DMS53 treated with DMSO at 0.1 percent for 48 hours (cell line): ENCODE results near the gene PLIN5.

Source experiments
- DNase-seq: peaks from one replicate; lab custom pipeline; 2025; ENCODE audit not compliant: unreplicated experiment; lab: John Stamatoyannopoulos, UW

The PLIN5 gene

GRCh38 chr19:4506449-4507149, 28.4 kb downstream of the PLIN5 start:
- no peak for DNase-seq

DNA sequence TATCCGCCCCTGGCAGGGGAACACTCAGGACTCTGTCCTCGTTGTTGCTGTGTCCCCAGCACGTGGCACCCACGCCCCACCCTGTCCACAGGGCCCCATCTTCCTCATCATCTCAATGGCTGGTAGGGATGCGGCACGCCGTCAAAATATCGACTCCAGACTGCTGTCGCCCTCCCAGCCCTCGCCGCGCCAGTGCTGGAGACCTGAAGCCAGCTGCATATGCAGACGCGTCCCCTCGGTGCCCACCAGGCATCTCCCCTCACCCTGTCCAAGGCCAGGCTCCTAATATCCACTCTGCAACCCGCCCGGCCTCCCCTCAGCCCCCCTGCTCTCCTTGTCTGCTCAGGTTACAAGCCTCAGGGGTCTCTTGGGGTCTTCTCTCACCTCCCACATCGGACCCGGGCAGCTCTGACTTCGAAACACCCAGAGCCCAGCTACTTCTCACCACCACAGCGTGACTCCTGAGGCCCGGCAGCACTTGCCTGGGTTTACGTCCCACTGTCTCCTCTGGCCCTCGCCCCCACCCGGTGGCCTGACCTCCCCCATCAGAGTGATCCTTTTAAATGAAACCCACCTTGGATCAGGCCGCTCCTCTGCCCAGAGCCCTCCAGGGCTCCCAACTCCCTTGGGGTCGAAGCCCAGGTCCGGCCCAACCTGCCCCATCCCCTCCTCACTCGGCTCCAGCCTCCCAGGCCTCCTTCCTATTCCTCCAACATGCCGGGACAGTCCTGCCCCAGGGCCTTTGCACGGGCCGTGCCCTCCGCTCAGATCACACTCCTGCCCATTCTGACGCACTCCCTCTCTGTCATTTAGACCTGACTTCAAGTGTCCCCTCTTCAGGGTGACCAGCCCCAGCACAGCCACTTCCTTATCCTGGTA, 29.2 kb downstream of the PLIN5 start:
- DNase-seq, result no peak

- DNase-seq, result no peak
These were observed 30.0 kb downstream of the PLIN5 start for GRCh38 chr19:4504891-4505569.

DNA sequence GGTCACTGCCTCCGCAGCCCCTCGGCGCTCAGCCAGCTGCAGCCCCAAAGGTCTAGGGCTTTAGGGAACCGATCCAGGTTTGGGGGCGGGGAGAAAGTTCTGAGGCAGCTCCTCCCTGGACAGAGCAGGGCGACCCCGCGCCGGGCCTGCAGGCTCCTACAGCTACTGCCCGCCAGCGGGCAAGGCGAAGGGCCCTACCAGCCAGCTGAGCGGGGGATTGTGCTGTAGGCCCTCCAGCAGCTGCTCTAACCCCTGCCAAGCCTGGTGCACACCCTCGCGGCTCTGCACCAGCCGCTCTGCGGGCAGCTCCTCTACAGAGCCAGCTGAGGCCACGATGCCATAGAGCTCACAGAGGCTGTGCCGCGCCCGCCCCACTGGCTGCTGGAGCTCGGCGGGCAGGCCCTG, 30.7 kb downstream of the PLIN5 start:
- no peak for DNase-seq

- no peak for DNase-seq
These were observed 31.2 kb downstream of the PLIN5 start for GRCh38 chr19:4503825-4504170.

GRCh38 chr19:4503132-4503824, 31.7 kb downstream of the PLIN5 start:
- DNase-seq, result no peak

DNA sequence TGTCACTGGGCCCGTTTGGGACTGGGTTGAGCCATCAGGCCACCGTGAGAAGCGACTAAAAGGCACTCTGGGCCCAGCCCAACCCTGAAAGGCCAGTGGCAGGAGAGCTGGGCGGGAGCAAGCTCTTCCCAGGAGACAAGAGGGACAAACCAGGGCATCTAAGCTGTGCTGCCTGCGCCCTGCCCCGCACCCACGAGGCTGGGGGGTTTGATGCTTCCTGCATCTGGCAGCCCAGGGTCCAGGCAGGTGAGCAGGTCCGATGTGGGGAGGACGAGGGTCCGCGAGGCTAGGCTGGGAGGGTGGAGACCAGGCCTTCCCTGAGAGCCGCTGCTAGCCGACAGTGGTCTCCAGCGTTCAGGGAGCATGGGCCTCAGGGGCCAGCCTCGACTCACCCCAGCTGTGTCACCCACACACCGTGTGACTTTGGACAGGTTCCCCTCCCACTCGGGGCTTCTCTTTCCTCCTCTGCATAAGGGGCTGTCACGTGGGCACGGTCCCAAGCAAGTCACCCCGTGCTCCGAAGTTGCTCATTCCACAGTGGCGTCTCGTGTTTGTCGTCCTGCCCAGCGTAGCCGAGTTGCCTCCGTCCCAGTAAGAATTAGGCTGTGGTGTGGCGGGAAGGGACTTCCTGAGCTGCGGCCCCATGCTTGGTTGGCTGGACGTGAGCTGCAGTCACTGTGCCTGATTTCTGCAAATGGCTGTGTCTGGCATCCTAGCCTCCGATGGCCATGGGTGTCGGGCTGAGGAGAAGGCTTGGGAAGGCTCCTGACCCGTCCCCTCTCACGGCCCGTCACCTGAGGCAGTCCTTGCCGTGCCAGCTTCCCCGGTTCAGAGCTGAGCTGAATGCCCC, 32.5 kb downstream of the PLIN5 start:
- no peak for DNase-seq

DNA sequence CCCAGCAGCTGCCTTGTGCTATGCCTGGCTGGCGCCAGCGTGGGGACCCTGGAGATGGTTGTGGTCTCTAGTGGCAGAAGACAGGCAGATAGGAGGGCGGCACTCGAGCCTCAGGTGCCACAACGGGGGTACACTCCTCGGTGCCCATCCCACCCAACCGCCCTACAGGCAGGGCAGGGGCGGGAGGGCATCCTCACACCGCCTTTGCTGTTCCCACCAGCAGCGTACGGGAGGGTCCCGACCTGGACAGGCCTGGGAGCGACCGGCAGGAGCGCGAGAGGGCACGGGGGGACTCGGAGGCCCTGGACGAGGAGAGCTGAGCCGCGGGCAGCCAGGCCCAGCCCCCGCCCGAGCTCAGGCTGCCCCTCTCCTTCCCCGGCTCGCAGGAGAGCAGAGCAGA, 33.3 kb downstream of the PLIN5 start:
- no peak for DNase-seq

DNA sequence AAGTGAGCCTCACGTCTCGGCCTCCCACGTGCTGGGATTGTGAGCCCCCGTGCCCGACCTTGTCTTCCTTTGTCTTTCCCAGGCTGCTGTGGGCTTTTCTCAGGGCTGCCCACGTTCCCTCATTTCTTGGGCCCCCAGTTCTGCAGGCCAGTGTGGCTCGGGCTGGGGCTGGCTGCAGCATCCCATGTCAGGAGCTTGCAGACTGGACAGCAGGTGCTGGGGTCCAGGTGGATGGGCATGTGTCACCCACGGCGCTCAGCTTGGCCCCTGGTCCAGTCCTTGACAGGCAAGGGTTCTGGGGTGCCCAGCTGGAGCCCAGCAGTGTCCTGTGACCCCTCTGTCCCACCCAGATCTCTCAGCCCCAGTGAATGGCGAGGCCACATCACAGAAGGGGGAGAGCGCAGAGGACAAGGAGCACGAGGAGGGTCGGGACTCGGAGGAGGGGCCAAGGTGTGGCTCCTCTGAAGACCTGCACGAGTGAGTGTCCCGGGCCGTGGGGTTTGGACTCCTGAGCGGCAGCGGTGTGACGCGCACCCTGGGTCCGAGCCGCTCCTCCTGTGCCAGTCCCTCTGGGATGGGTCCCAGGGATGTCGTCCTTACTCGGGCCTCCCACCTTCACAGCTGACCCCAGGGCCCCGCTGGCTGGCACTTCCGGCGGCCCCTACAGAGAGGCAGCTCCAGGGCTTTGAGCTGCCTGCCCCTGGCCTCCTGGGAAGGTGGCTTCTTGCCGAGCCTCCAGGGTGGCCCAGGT, 34.0 kb downstream of the PLIN5 start:
- DNase-seq, result no peak

- no peak for DNase-seq
These were observed 35.2 kb downstream of the PLIN5 start for GRCh38 chr19:4499855-4500254.

GRCh38 chr19:4499318-4499717, 35.7 kb downstream of the PLIN5 start:
- no peak for DNase-seq

GRCh38 chr19:4498694-4499093, 36.3 kb downstream of the PLIN5 start:
- DNase-seq, result no peak

GRCh38 chr19:4497770-4498389, 37.1 kb downstream of the PLIN5 start:
- DNase-seq, result no peak

DNA sequence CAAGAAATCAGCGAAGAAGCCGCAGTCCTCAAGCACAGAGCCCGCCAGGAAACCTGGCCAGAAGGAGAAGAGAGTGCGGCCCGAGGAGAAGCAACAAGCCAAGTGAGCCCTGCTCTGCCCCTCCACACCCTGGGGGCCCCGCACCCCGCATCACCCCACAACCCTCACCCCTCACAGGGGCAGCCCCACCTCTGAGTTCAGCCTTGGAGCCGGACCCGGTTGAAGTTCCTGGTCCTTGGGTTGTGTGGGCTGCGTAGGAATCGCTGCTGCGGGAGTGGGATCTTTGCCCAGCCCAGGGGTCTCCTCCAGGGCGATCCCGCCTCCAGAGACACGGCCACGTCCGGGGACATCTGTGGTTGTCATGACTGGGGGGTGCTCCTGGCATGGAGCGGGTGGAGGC, 38.7 kb downstream of the PLIN5 start:
- no peak for DNase-seq

- no peak for DNase-seq
These were observed 39.6 kb downstream of the PLIN5 start for GRCh38 chr19:4495471-4495870.

DNA sequence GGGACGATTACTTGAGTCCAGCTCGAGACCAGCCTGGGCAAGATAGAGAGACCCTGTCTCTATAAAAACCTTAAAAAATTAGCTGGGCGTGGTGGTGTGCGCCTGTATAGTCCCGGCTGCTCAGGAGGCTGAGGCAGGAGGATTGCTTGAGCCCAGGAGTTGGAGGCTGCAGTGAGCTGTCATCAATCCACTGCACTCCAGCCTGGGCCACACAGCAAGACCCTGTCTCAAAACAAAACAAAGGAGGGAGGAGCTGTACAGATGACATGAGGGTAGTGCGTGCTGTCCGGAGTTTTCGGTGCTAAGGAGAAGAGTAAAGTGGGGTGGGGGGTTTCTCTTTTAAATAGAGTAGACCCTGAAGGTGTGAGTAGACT, 40.3 kb downstream of the PLIN5 start:
- DNase-seq, result no peak

DNA sequence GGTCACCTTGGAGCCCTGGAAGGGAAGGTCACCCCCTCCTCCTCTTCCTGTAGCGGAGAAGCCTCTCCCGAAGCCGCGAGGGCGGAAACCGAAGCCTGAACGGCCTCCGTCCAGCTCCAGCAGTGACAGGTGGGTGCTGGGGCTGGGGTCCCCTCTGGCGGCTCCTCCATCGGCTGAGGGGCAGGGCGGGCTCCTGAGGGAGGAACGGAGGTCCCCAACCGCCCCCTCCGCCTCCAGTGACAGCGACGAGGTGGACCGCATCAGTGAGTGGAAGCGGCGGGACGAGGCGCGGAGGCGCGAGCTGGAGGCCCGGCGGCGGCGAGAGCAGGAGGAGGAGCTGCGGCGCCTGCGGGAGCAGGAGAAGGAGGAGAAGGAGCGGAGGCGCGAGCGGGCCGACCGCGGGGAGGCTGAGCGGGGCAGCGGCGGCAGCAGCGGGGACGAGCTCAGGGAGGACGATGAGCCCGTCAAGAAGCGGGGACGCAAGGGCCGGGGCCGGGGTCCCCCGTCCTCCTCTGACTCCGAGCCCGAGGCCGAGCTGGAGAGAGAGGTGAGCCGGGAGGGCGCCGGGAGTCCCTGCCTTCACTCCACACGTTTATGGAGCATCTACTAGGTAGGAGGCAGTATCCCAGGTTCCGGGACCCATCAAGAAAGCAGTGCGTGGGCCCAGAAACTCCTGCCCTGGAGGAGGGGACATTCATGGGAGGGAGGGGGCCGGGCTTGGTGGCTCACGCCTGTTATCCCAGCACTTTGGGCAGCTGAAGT, 40.9 kb downstream of the PLIN5 start:
- no peak for DNase-seq

GRCh38 chr19:4493104-4493928, 41.7 kb downstream of the PLIN5 start:
- no peak for DNase-seq
